ENCODE data around the gene FLT1. TPM values are rescaled to one million over a fixed set of nuclear protein-coding genes. Genes with fewer than 3 reads are reported as not detected.

FLT1 gene
- total RNA-seq, 1 experiment from 2014 or later, result not detected

DNA sequence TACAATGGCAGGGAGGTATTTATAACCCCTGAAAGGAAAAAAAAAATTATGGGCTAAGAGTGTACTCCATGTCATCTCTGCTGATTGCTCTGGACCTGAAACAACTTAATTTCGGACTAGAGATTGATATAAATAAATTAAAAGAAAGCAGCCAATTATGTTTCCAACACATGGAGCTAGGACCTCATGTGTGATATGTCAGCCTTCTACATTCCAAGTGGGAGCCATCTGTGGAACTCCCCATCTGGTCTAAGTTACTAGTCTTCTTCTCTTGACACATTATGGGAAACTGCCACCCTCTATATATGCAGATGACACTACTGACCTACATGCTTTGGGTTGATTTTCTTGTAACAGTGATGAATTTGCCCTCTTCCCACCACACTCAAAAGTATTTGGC, 86.1 kb downstream of the FLT1 start:
- no peaks in the 10 kb centered on the region for H3K9me3 Mint-ChIP-seq (ENCODE audit: low read depth, unreplicated experiment)
- H3K4me1 Mint-ChIP-seq (ENCODE audit: low read depth, unreplicated experiment), result no peaks in the 10 kb centered on the region
- DNase-seq, result no peak
- H3K27me3 Mint-ChIP-seq (ENCODE audit: unreplicated experiment), result no peaks in the 10 kb centered on the region
- H3K36me3 Mint-ChIP-seq (ENCODE audit: insufficient read depth, unreplicated experiment), result no peaks in the 10 kb centered on the region
- H3K27ac Mint-ChIP-seq (ENCODE audit: unreplicated experiment), result no peak overlapping the region
- intact Hi-C loops (cut with micrococcal nuclease; ENCODE audit: unreplicated experiment), result no loop called here
- H3K4me3 Mint-ChIP-seq (ENCODE audit: low read depth, unreplicated experiment), result no peak overlapping the region
- CTCF ChIA-PET, result no interaction called here
- BruUV-seq (replicated peaks), result no TSS peak
- TF ChIP-seq, protein P1, sequence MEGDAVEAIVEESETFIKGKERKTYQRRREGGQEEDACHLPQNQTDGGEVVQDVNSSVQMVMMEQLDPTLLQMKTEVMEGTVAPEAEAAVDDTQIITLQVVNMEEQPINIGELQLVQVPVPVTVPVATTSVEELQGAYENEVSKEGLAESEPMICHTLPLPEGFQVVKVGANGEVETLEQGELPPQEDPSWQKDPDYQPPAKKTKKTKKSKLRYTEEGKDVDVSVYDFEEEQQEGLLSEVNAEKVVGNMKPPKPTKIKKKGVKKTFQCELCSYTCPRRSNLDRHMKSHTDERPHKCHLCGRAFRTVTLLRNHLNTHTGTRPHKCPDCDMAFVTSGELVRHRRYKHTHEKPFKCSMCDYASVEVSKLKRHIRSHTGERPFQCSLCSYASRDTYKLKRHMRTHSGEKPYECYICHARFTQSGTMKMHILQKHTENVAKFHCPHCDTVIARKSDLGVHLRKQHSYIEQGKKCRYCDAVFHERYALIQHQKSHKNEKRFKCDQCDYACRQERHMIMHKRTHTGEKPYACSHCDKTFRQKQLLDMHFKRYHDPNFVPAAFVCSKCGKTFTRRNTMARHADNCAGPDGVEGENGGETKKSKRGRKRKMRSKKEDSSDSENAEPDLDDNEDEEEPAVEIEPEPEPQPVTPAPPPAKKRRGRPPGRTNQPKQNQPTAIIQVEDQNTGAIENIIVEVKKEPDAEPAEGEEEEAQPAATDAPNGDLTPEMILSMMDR (IDR thresholded peaks at IDR 0.05; ENCODE audit: unreplicated experiment), result no peak

DNA sequence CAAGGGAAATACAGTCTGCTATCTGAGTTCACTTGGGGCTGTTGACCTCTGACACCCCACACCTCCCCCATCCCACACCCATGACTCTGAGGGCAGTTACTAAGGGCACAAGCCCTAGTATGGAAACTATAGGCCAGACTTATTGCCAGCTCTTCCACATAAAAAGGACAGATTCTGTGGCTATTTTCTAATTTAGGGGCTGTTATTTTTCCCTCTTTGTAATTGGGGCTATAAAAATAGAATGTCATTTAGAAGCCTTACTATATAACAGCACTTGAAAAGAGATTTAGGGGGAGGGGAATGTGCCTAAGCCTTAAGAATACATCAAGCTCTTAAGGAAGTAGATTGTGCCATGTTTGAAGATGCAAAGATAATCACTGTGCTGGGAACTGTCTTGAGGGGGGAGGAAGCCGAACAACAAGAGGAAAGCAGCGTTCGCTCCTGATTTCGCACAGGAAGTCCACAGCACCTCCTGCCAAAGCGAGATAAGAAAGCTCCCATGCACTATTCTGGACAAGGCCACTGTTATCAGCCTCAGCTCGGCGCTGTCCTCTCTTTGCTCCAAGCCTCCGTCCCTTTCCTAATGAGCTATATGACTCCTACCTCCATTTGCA, 86.6 kb downstream of the FLT1 start:
- no peak overlapping the region for H3K27ac Mint-ChIP-seq (ENCODE audit: unreplicated experiment)
- DNase-seq, result no peak
- TF ChIP-seq, protein P1 (IDR thresholded peaks at IDR 0.05; ENCODE audit: unreplicated experiment), result no peak
- CTCF ChIA-PET, result no interaction called here
- H3K27me3 Mint-ChIP-seq (ENCODE audit: unreplicated experiment), result no peaks in the 10 kb centered on the region
- no peaks in the 10 kb centered on the region for H3K9me3 Mint-ChIP-seq (ENCODE audit: low read depth, unreplicated experiment)
- no TSS peak for BruUV-seq (replicated peaks)
- H3K36me3 Mint-ChIP-seq (ENCODE audit: insufficient read depth, unreplicated experiment), result no peaks in the 10 kb centered on the region
- no peaks in the 10 kb centered on the region for H3K4me1 Mint-ChIP-seq (ENCODE audit: low read depth, unreplicated experiment)
- intact Hi-C loops (cut with micrococcal nuclease; ENCODE audit: unreplicated experiment), result no loop called here
- no peak overlapping the region for H3K4me3 Mint-ChIP-seq (ENCODE audit: low read depth, unreplicated experiment)

DNA sequence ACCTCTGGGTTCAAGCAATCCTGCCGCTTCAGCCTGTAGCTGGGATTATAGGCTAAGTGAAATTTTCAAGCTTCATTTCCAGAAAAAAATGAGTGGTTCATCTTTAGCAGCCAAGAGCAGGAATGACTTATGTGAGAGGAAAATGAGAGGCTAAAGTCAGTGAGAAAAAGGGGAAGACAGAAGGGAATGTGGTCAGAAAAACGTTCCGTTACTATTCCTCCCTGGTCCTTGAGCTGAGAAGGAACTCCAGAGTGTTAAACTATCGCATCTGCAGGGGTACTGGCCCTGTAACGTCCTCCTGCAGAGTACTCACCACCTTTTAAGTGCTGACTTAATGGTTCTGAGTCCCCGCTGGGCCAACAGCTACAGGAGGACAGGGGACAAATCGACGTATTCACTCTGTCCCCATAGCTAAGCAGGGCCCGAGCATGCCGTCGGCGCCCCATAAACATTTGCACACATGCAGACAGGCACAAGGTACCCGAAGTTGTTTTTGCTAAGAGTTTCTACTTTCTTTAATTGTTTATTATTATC, 88.1 kb downstream of the FLT1 start:
- H3K27ac Mint-ChIP-seq (ENCODE audit: unreplicated experiment), result no peak overlapping the region
- no peaks in the 10 kb centered on the region for H3K4me1 Mint-ChIP-seq (ENCODE audit: low read depth, unreplicated experiment)
- intact Hi-C loops (cut with micrococcal nuclease; ENCODE audit: unreplicated experiment), result no loop called here
- H3K36me3 Mint-ChIP-seq (ENCODE audit: insufficient read depth, unreplicated experiment), result no peaks in the 10 kb centered on the region
- BruUV-seq (replicated peaks), result no TSS peak
- H3K27me3 Mint-ChIP-seq (ENCODE audit: unreplicated experiment), result no peaks in the 10 kb centered on the region
- CTCF ChIA-PET, result interaction anchor here (0.6 kb wide), 1 partner anchor 322 kb away, joined by 5 read pairs; no protein-coding TSS in a partner anchor
- H3K4me3 Mint-ChIP-seq (ENCODE audit: low read depth, unreplicated experiment), result no peak overlapping the region
- TF ChIP-seq, protein P1 (IDR thresholded peaks at IDR 0.05; ENCODE audit: unreplicated experiment), result no peak
- no peak for DNase-seq
- no peaks in the 10 kb centered on the region for H3K9me3 Mint-ChIP-seq (ENCODE audit: low read depth, unreplicated experiment)

DNA sequence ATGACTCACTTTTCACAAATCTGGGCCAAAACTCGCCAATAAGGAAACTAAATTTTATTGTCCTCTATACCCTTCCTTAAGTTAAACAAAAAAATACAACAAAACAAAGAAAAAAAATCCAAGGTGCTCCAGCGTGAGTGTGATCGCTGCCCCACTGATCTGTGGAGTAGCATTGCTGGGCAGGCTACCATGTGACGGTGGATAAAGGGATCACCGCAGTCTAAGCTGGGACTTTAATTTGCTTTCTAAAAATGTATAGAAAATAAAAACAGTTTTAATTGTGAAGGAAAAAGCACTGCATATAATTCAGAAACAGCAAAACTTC, 92.9 kb downstream of the FLT1 start:
- no TSS peak for BruUV-seq (replicated peaks)
- Mint-ChIP-seq H3K4me3 (ENCODE audit: low read depth, unreplicated experiment) (no peak overlapping the region), H3K4me1 (ENCODE audit: low read depth, unreplicated experiment) (no peaks in the 10 kb centered on the region), H3K9me3 (ENCODE audit: low read depth, unreplicated experiment) (no peaks in the 10 kb centered on the region), H3K36me3 (ENCODE audit: insufficient read depth, unreplicated experiment) (no peaks in the 10 kb centered on the region), H3K27ac (ENCODE audit: unreplicated experiment) (no peak overlapping the region), H3K27me3 (ENCODE audit: unreplicated experiment) (no peaks in the 10 kb centered on the region)
- no peak for DNase-seq
- CTCF ChIA-PET, result no interaction called here
- TF ChIP-seq, protein P1 (IDR thresholded peaks at IDR 0.05; ENCODE audit: unreplicated experiment), result no peak
- intact Hi-C loops (cut with micrococcal nuclease; ENCODE audit: unreplicated experiment), result no loop called here

All from Calu3 (cell line).